ENCODE results near the gene KCNS1.

The KCNS1 gene

GRCh38 chr20:45109634-45110033 lies 8.7 kb upstream of the KCNS1 start:
- no peak for DNase-seq

GRCh38 chr20:45105317-45105716 lies 4.4 kb upstream of the KCNS1 start:
- DNase-seq: no peak

- no peak for DNase-seq
Measured at GRCh38 chr20:45104786-45105185, 3.9 kb upstream of the KCNS1 start.

- DNase-seq: no peak
Measured at GRCh38 chr20:45103072-45103471, 2.1 kb upstream of the KCNS1 start.

GRCh38 chr20:45101333-45101850 lies 465 bp upstream of the KCNS1 start:
- no peak for DNase-seq

GRCh38 chr20:45098103-45098773 lies 2.7 kb downstream of the KCNS1 start:
- peak in 2 of 5 donors; percentile 16 to 19 for DNase-seq

- DNase-seq: peak in 3 of 5 donors; percentile 28 to 71 (median 30)
Measured at GRCh38 chr20:45097485-45098102, 3.3 kb downstream of the KCNS1 start.

- DNase-seq: no peak
Measured at GRCh38 chr20:45096781-45097180, 4.1 kb downstream of the KCNS1 start.

- DNase-seq: peak in 4 of 5 donors; percentile 29 to 59 (median 48)
Measured at GRCh38 chr20:45095805-45096238, 5.1 kb downstream of the KCNS1 start.

GRCh38 chr20:45094864-45095574 lies 5.9 kb downstream of the KCNS1 start:
- no peak for DNase-seq

GRCh38 chr20:45094201-45094600 lies 6.7 kb downstream of the KCNS1 start:
- no peak for DNase-seq

- DNase-seq: no peak
Measured at GRCh38 chr20:45092898-45093297, 8.0 kb downstream of the KCNS1 start.

GRCh38 chr20:45091366-45091765 lies 9.6 kb downstream of the KCNS1 start:
- DNase-seq: no peak

- no peak for DNase-seq
Measured at GRCh38 chr20:45090481-45090880, 10.4 kb downstream of the KCNS1 start.

GRCh38 chr20:45088247-45088646 lies 12.7 kb downstream of the KCNS1 start:
- DNase-seq: no peak

GRCh38 chr20:45087814-45088213 lies 13.1 kb downstream of the KCNS1 start:
- DNase-seq: no peak

GRCh38 chr20:45087097-45087790 lies 13.7 kb downstream of the KCNS1 start:
- DNase-seq: no peak

- no peak for DNase-seq
Measured at GRCh38 chr20:45085867-45086266, 15.1 kb downstream of the KCNS1 start.

- DNase-seq: no peak
Measured at GRCh38 chr20:45085289-45085688, 15.6 kb downstream of the KCNS1 start.

GRCh38 chr20:45083127-45083526 lies 17.8 kb downstream of the KCNS1 start:
- no peak for DNase-seq

- no peak for DNase-seq
Measured at GRCh38 chr20:45082468-45082867, 18.5 kb downstream of the KCNS1 start.

GRCh38 chr20:45080867-45081624 lies 19.9 kb downstream of the KCNS1 start:
- no peak for DNase-seq
